ENCODE measurements around the gene GUCY1A1.
"Not testable (repeated sequence)": the region's sequence is repeated elsewhere in the genome, so short reads cannot be mapped to it uniquely, and the experiment has no call there.

GUCY1A1 gene

DNA sequence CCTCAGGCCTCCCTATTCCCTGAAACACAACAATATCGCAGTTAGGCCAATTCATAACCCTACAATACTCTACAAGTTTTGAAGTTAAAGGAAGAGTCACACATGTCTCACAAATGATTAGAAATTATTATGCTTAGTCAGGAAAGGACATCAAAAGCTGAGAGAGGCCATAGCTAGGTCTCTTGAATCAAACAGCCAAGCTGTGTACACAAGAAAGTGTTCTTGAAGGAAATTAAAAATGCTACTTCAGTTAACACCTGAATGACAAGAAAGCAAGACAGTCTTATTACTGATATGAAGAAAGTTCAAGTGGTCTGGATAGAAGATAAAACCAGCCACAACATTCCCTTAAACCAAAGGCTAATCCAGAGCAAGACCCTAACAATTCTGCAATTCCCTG is 23.6 kb upstream of the GUCY1A1 start:
- peaks cover 28% of the 10 kb centered on the region for H3K4me1 ChIP-seq (ENCODE audit: low read length)
- H3F3A ChIP-seq (ENCODE audit: insufficient read depth, low read length) = peaks cover 33% of the 10 kb centered on the region
- no peaks in the 10 kb centered on the region for H3K9me2 ChIP-seq (replicated peaks; ENCODE audit: insufficient read depth, low read length)
- no peak overlapping the region for H3K4me2 ChIP-seq (ENCODE audit: low read depth, low read length)
- H3K79me2 ChIP-seq (ENCODE audit: low read length) = no peaks in the 10 kb centered on the region
- no peak for DNase-seq
- H3K27me3 ChIP-seq (replicated peaks; ENCODE audit: insufficient read depth, low read length) = no peaks in the 10 kb centered on the region
- no peak overlapping the region for H3K27ac ChIP-seq (ENCODE audit: low read length)
- H3K9ac ChIP-seq (ENCODE audit: low read length) = no peak overlapping the region
- H2AFZ ChIP-seq (ENCODE audit: low read length) = no peak overlapping the region
- H4K20me1 ChIP-seq (ENCODE audit: insufficient read depth, low read length) = no peaks in the 10 kb centered on the region
- H3K36me3 ChIP-seq (replicated peaks; ENCODE audit: insufficient read depth, low read length) = no peaks in the 10 kb centered on the region
- no peak overlapping the region for H3K4me3 ChIP-seq (ENCODE audit: low read length)
- no peak for TF ChIP-seq EZH2phosphoT487 (IDR thresholded peaks at IDR 0.05; ENCODE audit: low read length)
- no peak for TF ChIP-seq EZH2 (optimal IDR thresholded peaks at IDR 0.05; ENCODE audit: low read depth, low read length)
- TF ChIP-seq, protein P1, sequence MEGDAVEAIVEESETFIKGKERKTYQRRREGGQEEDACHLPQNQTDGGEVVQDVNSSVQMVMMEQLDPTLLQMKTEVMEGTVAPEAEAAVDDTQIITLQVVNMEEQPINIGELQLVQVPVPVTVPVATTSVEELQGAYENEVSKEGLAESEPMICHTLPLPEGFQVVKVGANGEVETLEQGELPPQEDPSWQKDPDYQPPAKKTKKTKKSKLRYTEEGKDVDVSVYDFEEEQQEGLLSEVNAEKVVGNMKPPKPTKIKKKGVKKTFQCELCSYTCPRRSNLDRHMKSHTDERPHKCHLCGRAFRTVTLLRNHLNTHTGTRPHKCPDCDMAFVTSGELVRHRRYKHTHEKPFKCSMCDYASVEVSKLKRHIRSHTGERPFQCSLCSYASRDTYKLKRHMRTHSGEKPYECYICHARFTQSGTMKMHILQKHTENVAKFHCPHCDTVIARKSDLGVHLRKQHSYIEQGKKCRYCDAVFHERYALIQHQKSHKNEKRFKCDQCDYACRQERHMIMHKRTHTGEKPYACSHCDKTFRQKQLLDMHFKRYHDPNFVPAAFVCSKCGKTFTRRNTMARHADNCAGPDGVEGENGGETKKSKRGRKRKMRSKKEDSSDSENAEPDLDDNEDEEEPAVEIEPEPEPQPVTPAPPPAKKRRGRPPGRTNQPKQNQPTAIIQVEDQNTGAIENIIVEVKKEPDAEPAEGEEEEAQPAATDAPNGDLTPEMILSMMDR (IDR thresholded peaks at IDR 0.05; ENCODE audit: low read length) = no peak
- no peaks in the 10 kb centered on the region for H3K9me3 ChIP-seq (replicated peaks; ENCODE audit: insufficient read depth, low read length)

DNA sequence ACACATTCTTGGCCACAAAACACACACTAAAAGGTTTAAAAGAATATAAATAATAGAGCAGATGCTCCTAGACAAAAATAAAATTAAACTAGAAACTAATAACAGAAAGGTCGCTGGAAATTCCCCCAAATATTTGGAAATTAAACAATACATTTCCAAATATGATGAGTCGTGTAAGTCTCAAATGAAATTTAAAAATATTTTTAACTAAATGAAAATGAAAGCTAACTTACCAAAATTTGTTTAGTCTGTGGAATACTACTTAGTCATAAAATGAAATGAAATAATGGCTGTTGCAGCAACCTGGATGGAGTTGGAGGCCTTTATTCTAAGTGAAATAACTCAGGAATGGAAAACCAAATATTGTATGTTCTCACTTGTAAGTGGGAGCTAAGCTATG is 20.6 kb upstream of the GUCY1A1 start:
- Histone ChIP-seq H4K20me1 (ENCODE audit: insufficient read depth, low read length) (no peaks in the 10 kb centered on the region), H3K27ac (ENCODE audit: low read length) (no peak overlapping the region), H3K4me2 (ENCODE audit: low read depth, low read length) (no peak overlapping the region), H3K36me3 (replicated peaks; ENCODE audit: insufficient read depth, low read length) (no peaks in the 10 kb centered on the region), H3K79me2 (ENCODE audit: low read length) (no peaks in the 10 kb centered on the region), H3K9me3 (replicated peaks; ENCODE audit: insufficient read depth, low read length) (no peaks in the 10 kb centered on the region), H3F3A (ENCODE audit: insufficient read depth, low read length) (peaks cover 5% of the 10 kb centered on the region), H3K27me3 (replicated peaks; ENCODE audit: insufficient read depth, low read length) (no peaks in the 10 kb centered on the region), H3K4me1 (ENCODE audit: low read length) (peaks cover 6% of the 10 kb centered on the region), H2AFZ (ENCODE audit: low read length) (no peak overlapping the region), H3K9me2 (replicated peaks; ENCODE audit: insufficient read depth, low read length) (no peaks in the 10 kb centered on the region), H3K9ac (ENCODE audit: low read length) (no peak overlapping the region), H3K4me3 (ENCODE audit: low read length) (no peak overlapping the region)
- DNase-seq = no peak
- TF ChIP-seq EZH2 (optimal IDR thresholded peaks at IDR 0.05; ENCODE audit: low read depth, low read length) (no peak), EZH2phosphoT487 (IDR thresholded peaks at IDR 0.05; ENCODE audit: low read length) (no peak)
- TF ChIP-seq, protein P1 (IDR thresholded peaks at IDR 0.05; ENCODE audit: low read length) = no peak

DNA sequence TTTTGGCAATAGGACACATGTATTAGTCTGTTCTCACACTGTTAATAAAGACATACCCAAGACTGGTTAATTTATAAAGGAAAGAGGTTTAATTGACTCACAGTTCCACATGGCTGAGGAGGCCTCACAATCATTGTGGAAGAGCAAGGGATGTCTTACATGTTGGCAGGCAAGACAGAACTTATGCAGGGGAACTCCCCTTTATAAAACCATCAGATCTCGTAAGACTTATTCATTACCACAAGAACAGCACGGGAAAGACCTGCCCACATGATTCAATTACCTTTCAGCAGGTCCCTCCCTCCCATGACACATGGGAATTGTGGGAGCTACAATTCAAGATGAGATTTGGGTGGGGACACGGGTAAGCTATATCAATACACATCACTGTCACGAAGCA is 15.9 kb upstream of the GUCY1A1 start:
- H3K4me2 ChIP-seq (ENCODE audit: low read depth, low read length); H3K9ac ChIP-seq (ENCODE audit: low read length); H3K4me3 ChIP-seq (ENCODE audit: low read length); H3K9me3 ChIP-seq (replicated peaks; ENCODE audit: insufficient read depth, low read length); H3K9me2 ChIP-seq (replicated peaks; ENCODE audit: insufficient read depth, low read length); H3K79me2 ChIP-seq (ENCODE audit: low read length); H3K27ac ChIP-seq (ENCODE audit: low read length); H3K4me1 ChIP-seq (ENCODE audit: low read length); H2AFZ ChIP-seq (ENCODE audit: low read length); H3K27me3 ChIP-seq (replicated peaks; ENCODE audit: insufficient read depth, low read length); DNase-seq; H3K36me3 ChIP-seq (replicated peaks; ENCODE audit: insufficient read depth, low read length); H3F3A ChIP-seq (ENCODE audit: insufficient read depth, low read length); H4K20me1 ChIP-seq (ENCODE audit: insufficient read depth, low read length): not testable (repeated sequence)

DNA sequence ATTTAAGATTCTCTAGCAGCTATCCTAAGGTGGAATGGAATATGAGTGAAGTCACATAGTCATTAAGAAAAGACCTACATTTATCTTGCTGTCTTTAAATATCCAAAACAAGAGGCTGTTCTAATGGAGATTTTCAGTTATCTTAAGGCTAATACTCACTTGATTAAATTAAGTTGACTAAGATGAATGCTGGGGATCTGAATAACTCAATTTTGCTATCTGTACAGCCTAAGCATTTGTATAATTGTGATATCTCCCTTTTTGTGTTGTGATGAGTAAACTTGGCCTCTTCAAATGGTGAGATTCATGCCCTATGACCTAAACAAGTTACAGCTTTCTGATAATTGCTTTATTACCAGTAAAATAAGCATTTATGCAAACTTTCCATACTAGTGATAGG is 13.6 kb upstream of the GUCY1A1 start:
- Histone ChIP-seq H3K9me2 (replicated peaks; ENCODE audit: insufficient read depth, low read length) (no peaks in the 10 kb centered on the region), H3K27me3 (replicated peaks; ENCODE audit: insufficient read depth, low read length) (no peaks in the 10 kb centered on the region), H3K79me2 (ENCODE audit: low read length) (no peaks in the 10 kb centered on the region), H3K36me3 (replicated peaks; ENCODE audit: insufficient read depth, low read length) (no peaks in the 10 kb centered on the region), H3K4me2 (ENCODE audit: low read depth, low read length) (no peak overlapping the region), H3F3A (ENCODE audit: insufficient read depth, low read length) (no peaks in the 10 kb centered on the region), H3K4me1 (ENCODE audit: low read length) (no peaks in the 10 kb centered on the region), H4K20me1 (ENCODE audit: insufficient read depth, low read length) (no peaks in the 10 kb centered on the region), H2AFZ (ENCODE audit: low read length) (no peak overlapping the region), H3K4me3 (ENCODE audit: low read length) (no peak overlapping the region), H3K9me3 (replicated peaks; ENCODE audit: insufficient read depth, low read length) (no peaks in the 10 kb centered on the region), H3K27ac (ENCODE audit: low read length) (no peak overlapping the region), H3K9ac (ENCODE audit: low read length) (no peak overlapping the region)
- no peak for DNase-seq
- TF ChIP-seq EZH2phosphoT487 (IDR thresholded peaks at IDR 0.05; ENCODE audit: low read length) (no peak), EZH2 (optimal IDR thresholded peaks at IDR 0.05; ENCODE audit: low read depth, low read length) (no peak)
- TF ChIP-seq, protein P1 (IDR thresholded peaks at IDR 0.05; ENCODE audit: low read length) = no peak
